Measurements from ENCODE around the gene FARP1.

Gene FARP1

DNA sequence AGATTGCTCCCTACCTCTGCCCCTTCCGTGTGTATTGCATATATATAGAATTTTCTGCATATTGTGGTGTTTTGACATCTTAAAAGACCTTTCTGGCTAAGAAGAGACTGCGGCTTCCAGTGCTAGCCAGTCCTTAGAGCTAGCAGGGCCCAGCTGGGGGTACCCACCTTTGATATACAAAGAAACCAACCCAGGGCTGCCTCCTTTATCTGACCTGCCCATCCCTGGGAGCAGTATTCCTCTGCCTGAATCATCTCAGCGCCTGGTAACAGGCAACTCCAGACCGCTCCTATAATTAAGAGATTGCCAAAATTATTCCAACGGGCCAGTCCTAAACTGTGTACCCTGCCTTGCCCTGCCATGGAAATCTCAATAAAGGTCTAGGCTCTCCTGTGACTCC is 220.4 kb downstream of the FARP1 start:
- H3K27me3 ChIP-seq (ENCODE audit: control insufficient read depth, insufficient read depth, low read length): no peaks in the 10 kb centered on the region
- no peak overlapping the region for H3K27ac ChIP-seq
- H3K4me2 ChIP-seq (ENCODE audit: low read length): no peak overlapping the region
- H3K79me2 ChIP-seq: no peaks in the 10 kb centered on the region
- H3K4me3 ChIP-seq (ENCODE audit: low read depth, low read length): no peak overlapping the region
- no peaks in the 10 kb centered on the region for H3K36me3 ChIP-seq (ENCODE audit: control insufficient read depth, insufficient read depth, low read length)
- H2AFZ ChIP-seq: no peak overlapping the region
- H3K9ac ChIP-seq: no peak overlapping the region
- no peaks in the 10 kb centered on the region for H3K9me3 ChIP-seq (ENCODE audit: control insufficient read depth, low read length)
- H3K4me1 ChIP-seq: no peaks in the 10 kb centered on the region
- TF ChIP-seq CTCF (IDR thresholded peaks at IDR 0.05): no peak

- H3K27ac ChIP-seq: no peak overlapping the region
- H3K79me2 ChIP-seq: no peaks in the 10 kb centered on the region
- no peaks in the 10 kb centered on the region for H3K27me3 ChIP-seq (ENCODE audit: control insufficient read depth, insufficient read depth, low read length)
- no peak overlapping the region for H3K4me3 ChIP-seq (ENCODE audit: low read depth, low read length)
- H3K4me1 ChIP-seq: no peaks in the 10 kb centered on the region
- H2AFZ ChIP-seq: no peak overlapping the region
- H3K4me2 ChIP-seq (ENCODE audit: low read length): no peak overlapping the region
- TF ChIP-seq CTCF (IDR thresholded peaks at IDR 0.05): no peak
- no peaks in the 10 kb centered on the region for H3K36me3 ChIP-seq (ENCODE audit: control insufficient read depth, insufficient read depth, low read length)
- H3K9ac ChIP-seq: no peak overlapping the region
- no peaks in the 10 kb centered on the region for H3K9me3 ChIP-seq (ENCODE audit: control insufficient read depth, low read length)
Measured at GRCh38 chr13:98364179-98364578, 221.3 kb downstream of the FARP1 start.

- H3K79me2 ChIP-seq: no peaks in the 10 kb centered on the region
Measured at GRCh38 chr13:98364647-98365046, 221.8 kb downstream of the FARP1 start.

DNA sequence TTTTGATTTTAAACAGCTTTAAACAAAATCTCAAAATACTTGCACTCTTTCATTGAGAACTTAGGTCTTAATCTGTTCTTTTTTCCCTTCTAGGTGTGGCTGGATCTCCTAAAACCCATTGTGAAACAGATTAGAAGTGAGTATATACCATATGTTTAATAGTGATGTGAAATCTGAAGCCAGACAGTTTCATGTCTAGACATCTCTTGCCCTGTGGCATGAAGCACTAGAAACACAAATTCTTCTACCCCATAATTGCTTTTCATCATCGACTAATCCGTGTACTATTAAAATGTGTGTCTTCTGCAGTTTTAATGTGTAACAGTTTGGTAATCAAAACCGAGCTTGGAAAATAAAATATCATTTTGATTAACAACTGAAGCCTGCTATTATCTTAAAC is 222.4 kb downstream of the FARP1 start:
- no peaks in the 10 kb centered on the region for H3K9me3 ChIP-seq (ENCODE audit: control insufficient read depth, low read length)
- H3K4me1 ChIP-seq: no peaks in the 10 kb centered on the region
- H3K9ac ChIP-seq: no peak overlapping the region
- H2AFZ ChIP-seq: no peak overlapping the region
- no peak overlapping the region for H3K27ac ChIP-seq
- no peaks in the 10 kb centered on the region for H3K27me3 ChIP-seq (ENCODE audit: control insufficient read depth, insufficient read depth, low read length)
- H3K36me3 ChIP-seq (ENCODE audit: control insufficient read depth, insufficient read depth, low read length): no peaks in the 10 kb centered on the region
- H3K79me2 ChIP-seq: no peaks in the 10 kb centered on the region
- TF ChIP-seq CTCF (IDR thresholded peaks at IDR 0.05): no peak
- no peak overlapping the region for H3K4me2 ChIP-seq (ENCODE audit: low read length)
- H3K4me3 ChIP-seq (ENCODE audit: low read depth, low read length): no peak overlapping the region

More at GRCh38 chr13:98364647-98365046, 221.8 kb downstream of the FARP1 start:
- no peak overlapping the region for H2AFZ ChIP-seq
- H3K36me3 ChIP-seq (ENCODE audit: control insufficient read depth, insufficient read depth, low read length): no peaks in the 10 kb centered on the region
- H3K4me1 ChIP-seq: no peaks in the 10 kb centered on the region
- TF ChIP-seq CTCF (IDR thresholded peaks at IDR 0.05): no peak
- no peak overlapping the region for H3K27ac ChIP-seq
- no peak overlapping the region for H3K4me3 ChIP-seq (ENCODE audit: low read depth, low read length)
- no peaks in the 10 kb centered on the region for H3K27me3 ChIP-seq (ENCODE audit: control insufficient read depth, insufficient read depth, low read length)
- H3K4me2 ChIP-seq (ENCODE audit: low read length): no peak overlapping the region
- no peaks in the 10 kb centered on the region for H3K9me3 ChIP-seq (ENCODE audit: control insufficient read depth, low read length)
- no peak overlapping the region for H3K9ac ChIP-seq

GRCh38 chr13:98366010-98366409 is 223.1 kb downstream of the FARP1 start:
- H3K9me3 ChIP-seq (ENCODE audit: control insufficient read depth, low read length): no peaks in the 10 kb centered on the region
- H3K4me3 ChIP-seq (ENCODE audit: low read depth, low read length): no peak overlapping the region
- H3K27me3 ChIP-seq (ENCODE audit: control insufficient read depth, insufficient read depth, low read length): no peaks in the 10 kb centered on the region
- H2AFZ ChIP-seq: no peak overlapping the region
- H3K27ac ChIP-seq: no peak overlapping the region
- no peaks in the 10 kb centered on the region for H3K79me2 ChIP-seq
- no peak for TF ChIP-seq CTCF (IDR thresholded peaks at IDR 0.05)
- H3K9ac ChIP-seq: no peak overlapping the region
- H3K4me1 ChIP-seq: no peaks in the 10 kb centered on the region
- no peaks in the 10 kb centered on the region for H3K36me3 ChIP-seq (ENCODE audit: control insufficient read depth, insufficient read depth, low read length)
- no peak overlapping the region for H3K4me2 ChIP-seq (ENCODE audit: low read length)

All from parathyroid adenoma (tissue), 2 donors.